HepG2 (cell line): ENCODE measurements around the gene RPS27L. TPM values are rescaled to one million over a fixed set of nuclear protein-coding genes. Genes with fewer than 3 reads are reported as not detected.

ENCODE experiments used
- ATAC-seq: fragments of 200-7000 bp; cut with Tn5 transposase; 3 replicates; pipeline ENCODE4 v1.9.1; 2020; ENCODE audit warnings: mild to moderate bottlenecking, moderate library complexity
- BruUV-seq: library from RNA; stranded (reverse); fragments of 400-500 nt; replicated peaks from 2 replicates; lab custom pipeline; 2021; lab: Mats Ljungman, UMichigan
- CTCF ChIA-PET: fragments of 300-600 bp; formaldehyde crosslinking; extraction: SDS; loops from one replicate; lab custom pipeline; 2021; ENCODE audit warnings: low total read pairs, inconsistent platforms, low intra/inter-chr PET ratio; lab: Yijun Ruan, JAX
- POLR2A ChIA-PET: fragments of 350-600 bp; sonication (Branson Sonifier 250); formaldehyde crosslinking; loops from one replicate; lab custom pipeline; 2020; ENCODE audit warnings: antibody characterized with exemption, inconsistent platforms; lab: Yijun Ruan, JAX
- DNase-seq: peaks from one replicate; pipeline ENCODE4 v3.0.0-alpha.2; 2015; ENCODE audit warnings: low spot score
- FAIRE-seq: peaks from 3 replicates; lab custom pipeline; 2011; peaks lifted over from hg19 to GRCh38; lab: Jason Lieb, UNC
- H2AFZ ChIP-seq: one replicate; pipeline ENCODE4 v1.6.1; 2011; ENCODE audit warnings: low read length, inconsistent platforms
- H3K27ac ChIP-seq: fragments of 300-600 bp; 3 replicates; pipeline ENCODE4 v1.8.0; 2011; ENCODE audit warnings: mixed run types, mild to moderate bottlenecking, mixed read lengths, low read length, inconsistent platforms; ENCODE audit not compliant: insufficient read depth; ENCODE audit errors: extremely low read length
- H3K27me3 ChIP-seq, 2 experiments: fragments of 200-600 bp in 1 of 2; 2 replicates in 1 of 2; 3 replicates in 1 of 2; pipeline versions ENCODE4 v1.6.0 to v1.8.0; 2011; ENCODE audit warnings: low read length in 2 of 2, mild to moderate bottlenecking in 2 of 2, moderate library complexity in 2 of 2, inconsistent platforms in 1 of 2; ENCODE audit not compliant: insufficient read depth in 2 of 2, control insufficient read depth in 1 of 2
- H3K36me3 ChIP-seq, 2 experiments: fragments of 200-600 bp in 1 of 2; replicated peaks in 1 of 2; 2 replicates in 1 of 2; 3 replicates in 1 of 2; pipeline versions ENCODE4 v1.5.1 to v1.8.0; 2011; ENCODE audit warnings: low read length in 2 of 2, inconsistent platforms in 1 of 2; ENCODE audit not compliant: insufficient read depth in 2 of 2, control insufficient read depth in 1 of 2
- H3K4me1 ChIP-seq: 2 replicates; pipeline ENCODE4 v1.5.1; 2012; ENCODE audit warnings: low read length, inconsistent platforms; ENCODE audit not compliant: insufficient read depth
- H3K4me2 ChIP-seq: 2 replicates; pipeline ENCODE4 v1.6.0; 2011; ENCODE audit warnings: low read depth, low read length, inconsistent platforms
- H3K4me3 ChIP-seq, 3 experiments: fragments of 200-600 bp in 1 of 3; sonication (generic), shearing (Covaris generic) in 1 of 3; replicated peaks in 1 of 3; 2 replicates each; pipeline ENCODE4 v1.5.1; 2011 to 2016; ENCODE audit warnings: low read length in 3 of 3, inconsistent platforms in 2 of 3, low read depth in 2 of 3, mild to moderate bottlenecking in 2 of 3, control low read depth in 1 of 3, mixed read lengths in 1 of 3; ENCODE audit not compliant: insufficient read depth in 1 of 3
- H3K79me2 ChIP-seq: one replicate; pipeline ENCODE4 v1.6.1; 2011; ENCODE audit warnings: low read length, inconsistent platforms; ENCODE audit not compliant: insufficient read depth
- H3K9ac ChIP-seq: 2 replicates; pipeline ENCODE4 v1.6.0; 2011; ENCODE audit warnings: mild to moderate bottlenecking, low read depth, low read length, inconsistent platforms; ENCODE audit not compliant: insufficient read depth
- H3K9me3 ChIP-seq: 2 replicates; pipeline ENCODE4 v1.5.1; 2012; ENCODE audit warnings: mild to moderate bottlenecking, low read length
- H4K20me1 ChIP-seq: 2 replicates; pipeline ENCODE4 v1.6.0; 2011; ENCODE audit warnings: inconsistent platforms, mild to moderate bottlenecking, low read length, moderate library complexity; ENCODE audit not compliant: insufficient read depth
- HOXD1 ChIP-seq: sonication (generic); formaldehyde crosslinking; IDR thresholded peaks from 2 replicates; pipeline ENCODE4 v1.5.0; 2020; ENCODE audit warnings: missing genetic modification reagents
- KLF15 ChIP-seq: sonication (generic); formaldehyde crosslinking; IDR thresholded peaks from 2 replicates; pipeline ENCODE4 v1.8.1; 2023; ENCODE audit warnings: borderline replicate concordance, mild to moderate bottlenecking, inconsistent platforms, missing genetic modification reagents, mixed read lengths
- MAFF ChIP-seq: IDR thresholded peaks from 2 replicates; pipeline ENCODE4 v1.6.1; 2011; ENCODE audit warnings: low read depth, low read length, improper control_type of control experiment
- MAFK ChIP-seq, 2 experiments: IDR thresholded peaks in 1 of 2; conservative IDR thresholded peaks in 1 of 2; 2 replicates each; pipeline ENCODE4 v1.6.1; 2011; ENCODE audit warnings: improper control_type of control experiment in 2 of 2, low read length in 2 of 2
- SMARCE1 ChIP-seq: fragments of 450-650 bp; IDR thresholded peaks from 2 replicates; pipeline ENCODE4 v1.6.1; 2017; ENCODE audit warnings: borderline replicate concordance
- ZIK1 ChIP-seq: sonication (generic); formaldehyde crosslinking; IDR thresholded peaks from 2 replicates; pipeline ENCODE4 v1.5.0; 2020; ENCODE audit warnings: mild to moderate bottlenecking, low read depth, missing genetic modification reagents, borderline replicate concordance
- ZNF557 ChIP-seq: sonication (generic); formaldehyde crosslinking; IDR thresholded peaks from 2 replicates; pipeline ENCODE4 v1.4.0; 2020; ENCODE audit warnings: missing genetic modification reagents
- ZZZ3 ChIP-seq: sonication (generic); formaldehyde crosslinking; IDR thresholded peaks from 2 replicates; pipeline ENCODE4 v1.4.0; 2020; ENCODE audit warnings: missing genetic modification reagents, mild to moderate bottlenecking, borderline replicate concordance
- WGBS: methylation state at CpG from one replicate; pipeline ENCODE4 v1.1.6; 2017; ENCODE audit warnings: low lambda C conversion rate; 5-methylcytosine and 5-hydroxymethylcytosine counted together
- in situ Hi-C: cut with HindIII; loops from 2 replicates; pipeline ENCODE4 v1.10.0; 2017; ENCODE audit warnings: low pct_unique_long_range_greater_than_20kb; ENCODE audit not compliant: extremely low pct_ligation_motif_present
- intact Hi-C: fragments of 100-400 bp; cut with micrococcal nuclease; formaldehyde crosslinking; loops from one replicate; pipeline ENCODE4 v1.10.0; 2022; ENCODE audit not compliant: unreplicated experiment
- polyA plus RNA-seq, 8 experiments: library from polyadenylated mRNA; depleted of rRNA in 3 of 8; stranded (reverse) in 7 of 8; unstranded in 1 of 8; fragments of >200 nt; fragmentation: Illumina TruSeq in 4 of 8; extraction: Trizol in 4 of 8; gene quantifications; 2 replicates each; pipeline versions ENCODE4 v1.2.1 to v1.2.3, GENCODE V29; 2011 to 2016; ENCODE audit warnings: low read depth in 4 of 8, missing spikeins in 1 of 8, mixed read lengths in 1 of 8; ENCODE audit not compliant: insufficient read depth in 1 of 8
- total RNA-seq, 5 experiments: library from RNA; depleted of rRNA; stranded (reverse); fragments of >200 nt; fragmentation: Illumina TruSeq; extraction: Trizol; gene quantifications; 2 replicates each; pipeline ENCODE4 v1.2.3, GENCODE V29; 2016; ENCODE audit warnings: low read depth in 1 of 5
- TF ChIP-seq, protein P1 (sequence below): sonication (generic); formaldehyde crosslinking; IDR thresholded peaks from 2 replicates; pipeline ENCODE4 v1.8.1; 2023; ENCODE audit warnings: mild to moderate bottlenecking, inconsistent platforms, moderate library complexity, missing genetic modification reagents, borderline replicate concordance

The RPS27L gene
- total and polyA plus RNA-seq, 2 of the 13 experiments (the other 11 are each of a cell fraction or from before 2014, with no cell fraction given) = 231 to 433 TPM

DNA sequence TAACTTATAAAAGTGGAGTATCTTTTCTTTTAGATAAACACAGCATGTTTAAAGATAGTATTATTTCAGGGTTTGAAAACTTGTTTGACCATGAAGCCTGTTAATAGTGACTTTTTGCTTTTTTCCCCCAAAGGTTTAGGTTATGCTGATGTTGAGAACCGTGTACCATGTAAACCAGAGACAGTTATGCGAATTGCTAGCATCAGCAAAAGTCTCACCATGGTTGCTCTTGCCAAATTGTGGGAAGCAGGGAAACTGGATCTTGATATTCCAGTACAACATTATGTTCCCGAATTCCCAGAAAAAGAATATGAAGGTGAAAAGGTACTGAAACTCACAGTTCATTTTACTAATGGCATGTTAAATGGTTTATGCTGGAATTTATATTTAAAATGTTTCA, 30.6 kb downstream of the RPS27L start:
- WGBS = 95% methylated on average over 3 of the region's 3 CpGs
- Histone ChIP-seq H3K36me3 (peaks cover 5 to 26% of the 10 kb centered on the region in 2 experiments; a peak in 4 of 5 replicates), H3K4me1 (no peaks in the 10 kb centered on the region), H3K9me3 (no peaks in the 10 kb centered on the region), H3K27me3 (no peaks in the 10 kb centered on the region), H2AFZ (no peak overlapping the region), H4K20me1 (no peaks in the 10 kb centered on the region), H3K79me2 (peaks cover 4% of the 10 kb centered on the region), H3K9ac (no peak overlapping the region), H3K4me2 (no peak overlapping the region), H3K4me3 (no peak overlapping the region), H3K27ac (no peak overlapping the region)
- CTCF ChIA-PET = no interaction called here
- ATAC-seq (no peak), FAIRE-seq (no peak), DNase-seq (no peak)
- intact Hi-C loops (no loop called here), in situ Hi-C loops (no loop called here)
- no TSS peak for BruUV-seq
- no peak for TF ChIP-seq KLF15
- TF ChIP-seq ZIK1 (CRISPR knock-in tag) = no peak
- peak; percentile 66 to 88 for TF ChIP-seq MAFK (conservative IDR thresholded peaks at IDR 0.05 in 1 of 2, IDR thresholded peaks at IDR 0.05 in 1 of 2; ENCODE audit: low read length in 2 of 2)
- TF ChIP-seq MAFF = peak; percentile 79
- TF ChIP-seq, protein P1, sequence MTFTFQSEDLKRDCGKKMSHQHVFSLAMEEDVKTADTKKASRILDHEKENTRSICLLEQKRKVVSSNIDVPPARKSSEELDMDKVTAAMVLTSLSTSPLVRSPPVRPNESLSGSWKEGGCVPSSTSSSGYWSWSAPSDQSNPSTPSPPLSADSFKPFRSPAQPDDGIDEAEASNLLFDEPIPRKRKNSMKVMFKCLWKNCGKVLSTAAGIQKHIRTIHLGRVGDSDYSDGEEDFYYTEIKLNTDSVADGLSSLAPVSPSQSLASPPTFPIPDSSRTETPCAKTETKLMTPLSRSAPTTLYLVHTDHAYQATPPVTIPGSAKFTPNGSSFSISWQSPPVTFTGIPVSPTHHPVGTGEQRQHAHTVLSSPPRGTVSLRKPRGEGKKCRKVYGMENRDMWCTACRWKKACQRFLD (CRISPR knock-in tag) = no peak
- TF ChIP-seq SMARCE1 = no peak
- POLR2A ChIA-PET = no interaction called here

DNA sequence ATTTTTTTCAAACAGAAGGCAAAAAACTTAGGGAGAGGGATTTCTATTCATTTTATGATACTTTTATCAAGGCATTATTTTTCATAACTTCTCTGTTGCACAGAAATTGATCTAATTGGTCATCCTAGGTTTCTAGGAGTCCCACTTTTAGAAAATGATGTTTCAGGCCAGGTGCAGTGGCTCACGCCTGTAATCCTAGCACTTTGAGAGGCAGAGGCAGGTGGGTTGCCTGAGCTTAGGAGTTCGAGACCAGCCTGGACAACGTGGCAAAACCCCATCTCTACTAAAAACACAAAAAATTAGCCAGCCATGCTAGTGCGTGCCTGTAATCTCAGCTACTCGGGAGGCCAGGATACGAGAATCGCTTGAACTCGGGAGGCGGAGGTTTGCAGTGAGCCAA, 32.8 kb downstream of the RPS27L start:
- Histone ChIP-seq H3K27me3 (no peaks in the 10 kb centered on the region), H3K36me3 (peaks cover 5 to 18% of the 10 kb centered on the region in 2 experiments; a peak in 4 of 5 replicates), H3K79me2 (peaks cover 4% of the 10 kb centered on the region), H3K9me3 (peaks cover 4% of the 10 kb centered on the region; the same call in 1 of the 2 replicates), H4K20me1 (no peaks in the 10 kb centered on the region), H3K9ac (no peak overlapping the region), H3K27ac (no peak overlapping the region), H3K4me2 (no peak overlapping the region), H3K4me3 (no peak overlapping the region), H3K4me1 (peaks cover 16% of the 10 kb centered on the region), H2AFZ (no peak overlapping the region)
- ChIA-PET POLR2A (interaction anchor here (1.1 kb wide), 1 partner anchor 33 kb away, joined by 3 read pairs; the partner anchor contains the start of gene RPS27L), CTCF (no interaction called here)
- intact Hi-C loops = no loop called here
- ATAC-seq (no peak), FAIRE-seq (no peak), DNase-seq (no peak)
- in situ Hi-C loops = no loop called here
- BruUV-seq = no TSS peak
- TF ChIP-seq ZNF557 (CRISPR knock-in tag) = no peak
- TF ChIP-seq ZZZ3 (CRISPR knock-in tag) = no peak
- no peak for TF ChIP-seq HOXD1 (CRISPR knock-in tag)
- WGBS = 98% methylated on average over 9 of the region's 9 CpGs
